GM12872 (cell line): ENCODE data around the gene SRSF7.

ENCODE experiments used
- CTCF ChIP-seq: IDR thresholded peaks from 3 replicates; pipeline ENCODE4 v1.5.1; 2011; ENCODE audit warnings: low read depth, mild to moderate bottlenecking, low read length, moderate library complexity; ENCODE audit not compliant: insufficient read depth

SRSF7 gene

GRCh38 chr2:38723173-38723572 is 28.0 kb downstream of the SRSF7 start:
- TF ChIP-seq CTCF, result no peak

- peak; percentile 45 for TF ChIP-seq CTCF
Observed at GRCh38 chr2:38722271-38723061, 28.7 kb downstream of the SRSF7 start.

DNA sequence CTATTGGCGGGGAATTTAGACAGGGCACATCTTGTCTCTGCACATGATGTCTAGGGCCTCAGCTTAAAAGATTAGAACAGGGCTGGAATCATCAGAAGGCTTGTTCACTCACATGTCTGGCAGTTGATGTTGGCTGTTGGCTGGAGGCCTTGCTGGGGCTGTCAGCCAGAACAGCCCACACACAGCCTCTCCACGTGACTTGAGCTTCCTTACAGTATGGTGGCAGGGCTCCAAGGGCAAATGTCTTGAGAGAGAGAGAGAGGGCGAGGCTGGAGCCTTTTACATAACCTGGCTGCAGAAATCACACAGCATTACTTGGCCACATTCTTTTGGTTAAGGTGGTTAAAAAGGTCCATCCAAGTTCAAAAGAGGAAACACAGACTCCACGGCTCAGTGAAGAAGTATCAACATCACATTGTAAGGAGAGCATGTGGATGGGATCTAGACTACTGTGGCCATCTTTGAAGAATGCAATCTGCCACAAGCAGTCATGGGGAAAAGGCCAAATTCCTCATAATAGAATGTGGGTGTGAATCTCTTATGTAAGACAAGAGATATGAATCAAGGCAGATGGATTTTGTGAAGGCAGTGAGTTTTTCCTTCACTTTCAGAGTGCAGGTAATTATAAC is 30.4 kb downstream of the SRSF7 start:
- TF ChIP-seq CTCF, result no peak

DNA sequence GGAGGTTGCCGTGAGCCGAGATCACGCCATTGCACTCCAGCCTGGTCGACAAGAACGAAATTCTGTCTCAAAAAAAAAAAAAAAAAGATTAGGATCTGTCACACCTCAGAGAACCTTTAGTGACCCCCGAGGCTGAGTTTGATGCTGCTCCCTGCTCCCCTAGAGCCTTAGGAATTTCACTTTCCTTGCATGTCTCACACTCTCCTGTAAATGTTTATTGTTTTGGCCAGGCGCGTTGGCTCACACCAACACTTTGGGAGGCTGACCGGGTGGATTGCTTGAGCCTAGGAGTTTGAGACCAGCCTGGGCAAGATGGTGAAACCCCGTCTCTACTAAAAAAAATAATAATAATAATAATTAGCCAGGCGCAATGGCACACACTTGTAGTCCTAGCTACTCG is 31.5 kb downstream of the SRSF7 start:
- TF ChIP-seq CTCF, result no peak

DNA sequence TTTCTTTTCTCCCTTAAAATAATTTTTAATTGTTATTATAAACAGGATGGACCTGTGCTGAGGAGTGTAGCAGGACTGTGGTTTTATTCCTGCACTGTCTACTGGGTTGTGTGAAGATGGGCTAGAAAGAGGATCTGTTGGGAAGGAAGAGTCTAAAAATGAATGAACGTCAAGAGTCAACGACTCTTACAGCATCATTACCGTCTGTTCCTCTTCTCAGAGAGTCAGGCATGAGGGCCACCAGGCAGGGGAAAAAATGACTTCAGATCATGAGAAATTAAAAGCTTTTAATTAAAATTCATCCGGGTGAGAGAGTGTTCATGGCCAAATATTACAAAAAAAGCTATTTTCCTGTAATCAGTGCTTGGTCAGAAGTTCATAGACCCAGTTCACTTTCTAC is 32.6 kb downstream of the SRSF7 start:
- TF ChIP-seq CTCF, result no peak

DNA sequence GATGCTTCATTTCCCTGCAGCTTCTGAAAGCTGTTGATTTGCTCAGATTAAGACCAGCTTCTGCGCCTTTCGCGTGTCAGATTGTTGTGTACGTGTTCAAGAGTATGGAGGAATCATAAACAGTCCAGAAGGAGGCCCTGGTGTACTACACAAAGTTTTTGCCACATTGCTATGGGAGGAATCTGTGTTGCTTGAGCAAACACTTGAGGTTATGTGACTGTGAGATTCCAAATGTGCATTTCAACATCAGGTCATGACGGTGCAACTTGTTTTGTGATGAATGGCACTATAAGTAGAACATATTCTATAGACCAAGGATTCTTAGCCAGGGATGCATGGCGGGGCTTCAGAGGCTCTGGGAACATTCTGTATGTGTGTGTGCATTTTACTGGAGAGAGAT is 35.0 kb downstream of the SRSF7 start:
- TF ChIP-seq CTCF, result no peak

- no peak for TF ChIP-seq CTCF
Observed at GRCh38 chr2:38713338-38713737, 37.8 kb downstream of the SRSF7 start.
